ENCODE measurements around the gene LEF1. TPM values are rescaled to one million over a fixed set of nuclear protein-coding genes. Genes with fewer than 3 reads are reported as not detected.

LEF1 gene
- total RNA-seq, 4 donors from 2014 or later, result 0.42 to 3.6 (median 1.9) TPM

DNA sequence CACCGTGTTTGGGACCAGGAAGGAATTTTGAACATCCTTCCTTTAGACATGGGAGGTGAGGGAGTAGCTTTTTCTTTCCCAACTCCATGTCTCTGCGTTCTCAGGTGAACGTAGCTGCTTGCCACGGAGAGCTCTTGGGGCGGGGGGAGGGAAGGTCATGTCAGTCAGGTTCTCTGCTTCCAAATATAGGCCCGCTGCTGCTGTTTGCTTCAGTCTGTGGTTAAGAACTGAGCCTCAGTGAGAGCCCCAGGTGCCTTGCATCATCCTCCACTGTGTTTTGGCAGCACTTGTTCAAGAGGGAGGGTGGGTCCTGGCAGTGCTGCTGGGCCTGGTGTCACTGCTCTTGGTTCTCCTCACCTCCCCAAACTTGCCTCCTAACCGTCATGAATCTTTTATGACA is 132.5 kb downstream of the LEF1 start:
- intact Hi-C loops (cut with DNase I), result no loop called here
- WGBS, result 70% methylated on average over 7 of the region's 7 CpGs
- TF ChIP-seq, protein P1, sequence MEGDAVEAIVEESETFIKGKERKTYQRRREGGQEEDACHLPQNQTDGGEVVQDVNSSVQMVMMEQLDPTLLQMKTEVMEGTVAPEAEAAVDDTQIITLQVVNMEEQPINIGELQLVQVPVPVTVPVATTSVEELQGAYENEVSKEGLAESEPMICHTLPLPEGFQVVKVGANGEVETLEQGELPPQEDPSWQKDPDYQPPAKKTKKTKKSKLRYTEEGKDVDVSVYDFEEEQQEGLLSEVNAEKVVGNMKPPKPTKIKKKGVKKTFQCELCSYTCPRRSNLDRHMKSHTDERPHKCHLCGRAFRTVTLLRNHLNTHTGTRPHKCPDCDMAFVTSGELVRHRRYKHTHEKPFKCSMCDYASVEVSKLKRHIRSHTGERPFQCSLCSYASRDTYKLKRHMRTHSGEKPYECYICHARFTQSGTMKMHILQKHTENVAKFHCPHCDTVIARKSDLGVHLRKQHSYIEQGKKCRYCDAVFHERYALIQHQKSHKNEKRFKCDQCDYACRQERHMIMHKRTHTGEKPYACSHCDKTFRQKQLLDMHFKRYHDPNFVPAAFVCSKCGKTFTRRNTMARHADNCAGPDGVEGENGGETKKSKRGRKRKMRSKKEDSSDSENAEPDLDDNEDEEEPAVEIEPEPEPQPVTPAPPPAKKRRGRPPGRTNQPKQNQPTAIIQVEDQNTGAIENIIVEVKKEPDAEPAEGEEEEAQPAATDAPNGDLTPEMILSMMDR (IDR thresholded peaks at IDR 0.05), result no peak
- TF ChIP-seq EP300 (IDR thresholded peaks at IDR 0.05) (no peak), POLR2A (IDR thresholded peaks at IDR 0.05; ENCODE audit: low read depth) (no peak), POLR2AphosphoS5 (IDR thresholded peaks at IDR 0.05) (no peak)
- H3K36me3 ChIP-seq, result peaks cover 16 to 52% (median 27%) of the 10 kb centered on the region in 4 donors
- no peak overlapping the region for H3K27ac ChIP-seq (replicated peaks in 1 of 4)
- H3K9me3 ChIP-seq, result no peaks in the 10 kb centered on the region
- no peaks in the 10 kb centered on the region for H3K27me3 ChIP-seq
- DNase-seq (ENCODE audit: extremely low spot score), result no peak
- no peak overlapping the region for H3K4me3 ChIP-seq
- H3K4me1 ChIP-seq, result peaks cover 0 to 5% (median 0%) of the 10 kb centered on the region in 4 donors

DNA sequence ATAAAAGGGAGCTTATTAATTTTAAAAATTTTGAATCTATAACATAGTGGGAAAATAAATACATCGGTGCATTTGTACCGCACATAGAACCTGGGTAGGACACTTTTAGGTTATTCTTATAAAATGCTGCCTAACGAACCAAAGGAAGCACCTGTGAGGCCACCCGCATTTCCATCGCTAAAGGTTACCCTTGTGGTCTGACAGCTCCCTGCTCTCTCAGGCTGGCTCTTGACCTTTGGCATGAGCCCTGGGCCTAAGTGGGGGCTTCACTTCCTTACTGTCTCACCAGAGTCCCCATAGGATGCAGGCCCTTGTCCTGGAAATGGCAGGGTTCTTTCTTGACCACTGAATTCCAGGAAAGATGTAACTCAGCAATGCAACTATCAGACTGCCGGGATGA is 133.0 kb downstream of the LEF1 start:
- WGBS, result 84% methylated on average over 6 of the region's 6 CpGs
- Histone ChIP-seq H3K27me3 (no peaks in the 10 kb centered on the region), H3K4me3 (no peak overlapping the region), H3K9me3 (no peaks in the 10 kb centered on the region), H3K36me3 (peaks cover 16 to 56% (median 28%) of the 10 kb centered on the region in 4 donors), H3K27ac (replicated peaks in 1 of 4) (no peak overlapping the region), H3K4me1 (peaks cover 0 to 5% (median 0%) of the 10 kb centered on the region in 4 donors)
- TF ChIP-seq POLR2A (IDR thresholded peaks at IDR 0.05; ENCODE audit: low read depth) (no peak), POLR2AphosphoS5 (IDR thresholded peaks at IDR 0.05) (no peak), EP300 (IDR thresholded peaks at IDR 0.05) (no peak)
- no peak for DNase-seq (ENCODE audit: extremely low spot score)
- intact Hi-C loops (cut with DNase I), result no loop called here

DNA sequence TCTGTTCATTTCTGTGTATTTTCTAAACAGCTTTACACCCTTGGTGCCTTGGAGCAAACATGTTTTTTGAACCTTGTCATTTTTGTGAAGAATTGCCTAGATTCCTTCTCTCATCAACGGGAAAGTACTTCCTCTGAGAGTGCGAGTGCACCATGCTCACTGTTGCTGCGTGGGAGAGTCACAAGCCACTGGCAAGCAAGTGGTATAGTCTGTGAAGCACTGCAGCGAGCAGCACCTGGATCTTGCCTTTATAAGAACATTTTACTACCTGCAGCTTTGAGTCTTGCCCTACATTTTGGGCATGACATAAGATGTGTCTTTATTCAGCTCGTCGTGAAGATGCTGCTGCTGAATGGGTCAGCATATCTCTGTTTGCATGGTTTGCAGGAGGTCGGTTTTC is 134.2 kb downstream of the LEF1 start:
- intact Hi-C loops (cut with DNase I), result loop anchor here (5.0 kb wide), 1 partner anchor 538 kb away; no protein-coding TSS in a partner anchor
- TF ChIP-seq EP300 (IDR thresholded peaks at IDR 0.05) (no peak), POLR2A (IDR thresholded peaks at IDR 0.05; ENCODE audit: low read depth) (no peak), POLR2AphosphoS5 (IDR thresholded peaks at IDR 0.05) (no peak)
- TF ChIP-seq, protein P1 (IDR thresholded peaks at IDR 0.05), result no peak
- H3K9me3 ChIP-seq, result no peaks in the 10 kb centered on the region
- DNase-seq (ENCODE audit: extremely low spot score), result no peak
- no peak overlapping the region for H3K4me3 ChIP-seq
- 75% methylated on average over 7 of the region's 7 CpGs for WGBS
- H3K27me3 ChIP-seq, result no peaks in the 10 kb centered on the region
- no peak overlapping the region for H3K27ac ChIP-seq (replicated peaks in 1 of 4)
- H3K36me3 ChIP-seq, result peaks cover 16 to 66% (median 35%) of the 10 kb centered on the region in 4 donors
- peaks cover 0 to 5% (median 0%) of the 10 kb centered on the region in 4 donors for H3K4me1 ChIP-seq

DNA sequence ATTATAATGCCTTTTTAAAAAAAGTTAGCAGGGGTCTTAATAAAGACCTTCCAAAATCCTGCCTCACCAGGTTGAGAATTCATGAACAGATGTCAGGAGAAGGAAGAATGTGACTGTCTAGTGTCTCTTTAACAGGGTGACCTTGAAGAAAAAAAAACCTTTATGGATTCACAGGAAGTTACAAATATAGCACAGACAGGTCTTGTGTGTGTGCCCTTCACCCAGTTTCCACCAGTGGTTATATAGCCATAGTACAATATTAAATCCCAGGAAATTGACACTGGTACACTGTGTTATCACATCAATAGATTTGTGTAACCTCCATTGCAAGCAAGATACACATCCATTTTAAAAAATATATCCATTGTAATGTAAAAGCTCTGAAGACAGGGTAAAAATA is 135.4 kb downstream of the LEF1 start:
- Histone ChIP-seq H3K4me1 (peaks cover 0 to 5% (median 0%) of the 10 kb centered on the region in 4 donors), H3K27ac (replicated peaks in 1 of 4) (no peak overlapping the region), H3K4me3 (no peak overlapping the region), H3K27me3 (no peaks in the 10 kb centered on the region), H3K9me3 (no peaks in the 10 kb centered on the region), H3K36me3 (peaks cover 24 to 78% (median 47%) of the 10 kb centered on the region in 4 donors)
- no peak for DNase-seq (ENCODE audit: extremely low spot score)
- TF ChIP-seq POLR2AphosphoS5 (IDR thresholded peaks at IDR 0.05) (no peak), EP300 (IDR thresholded peaks at IDR 0.05) (no peak), POLR2A (IDR thresholded peaks at IDR 0.05; ENCODE audit: low read depth) (no peak)
- TF ChIP-seq, protein P1 (IDR thresholded peaks at IDR 0.05), result no peak
- intact Hi-C loops (cut with DNase I), result loop anchor here (5.0 kb wide), 1 partner anchor 539 kb away; no protein-coding TSS in a partner anchor

DNA sequence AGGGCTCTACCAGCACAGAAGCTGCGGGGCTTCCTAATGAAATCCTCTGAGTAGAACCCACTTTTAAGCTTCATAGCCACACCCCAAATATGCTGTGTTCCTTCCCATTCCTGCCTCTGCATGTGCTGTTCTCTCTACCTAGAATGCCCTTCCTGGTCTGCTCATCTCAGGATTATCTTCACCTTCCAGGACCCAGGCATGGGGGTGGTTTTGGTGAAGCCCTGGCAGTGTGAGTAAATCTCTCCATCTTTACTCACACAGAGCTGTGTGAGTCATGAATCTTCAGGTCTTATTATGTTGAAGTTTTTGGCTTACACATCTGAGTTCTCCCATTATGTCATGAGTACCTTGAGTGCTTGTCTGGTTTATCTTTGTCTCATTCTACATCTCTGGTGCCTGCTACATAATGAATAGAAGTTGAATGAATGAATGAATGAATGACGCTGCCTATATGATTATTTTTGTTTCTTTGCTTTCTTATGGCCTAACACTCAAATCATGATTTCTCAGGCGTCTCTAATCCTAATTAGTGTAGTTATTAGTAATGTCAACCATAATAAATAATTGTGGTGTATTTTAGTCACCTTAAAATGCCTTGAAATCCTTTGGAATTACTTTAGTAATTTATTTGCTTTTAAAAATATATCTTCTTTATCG is 137.2 kb downstream of the LEF1 start:
- Histone ChIP-seq H3K9me3 (no peaks in the 10 kb centered on the region), H3K36me3 (peaks cover 35 to 96% (median 65%) of the 10 kb centered on the region in 4 donors), H3K27ac (replicated peaks in 1 of 4) (no peak overlapping the region), H3K27me3 (no peaks in the 10 kb centered on the region), H3K4me3 (no peak overlapping the region), H3K4me1 (peaks cover 0 to 5% (median 0%) of the 10 kb centered on the region in 4 donors)
- no peak for DNase-seq (ENCODE audit: extremely low spot score)
- 97% methylated on average over 4 of the region's 4 CpGs for WGBS
- intact Hi-C loops (cut with DNase I), result loop anchor here (5.0 kb wide), 1 partner anchor 541 kb away; no protein-coding TSS in a partner anchor
- TF ChIP-seq, protein P1 (IDR thresholded peaks at IDR 0.05), result no peak
- TF ChIP-seq POLR2AphosphoS5 (IDR thresholded peaks at IDR 0.05) (no peak), EP300 (IDR thresholded peaks at IDR 0.05) (no peak), POLR2A (IDR thresholded peaks at IDR 0.05; ENCODE audit: low read depth) (no peak)

Data from esophagus muscularis mucosa (tissue), 4 donors.